22Rv1 (cell line): ENCODE results near the gene MAP6.

Experiments
- H3K27ac ChIP-seq: fragments of 450-650 bp; 2 replicates; pipeline ENCODE4 v1.5.1; 2017
- CTCF ChIP-seq: fragments of 450-650 bp; IDR thresholded peaks from 2 replicates; pipeline ENCODE4 v1.5.1; 2017; ENCODE audit warnings: mild to moderate bottlenecking
- ZFX ChIP-seq: fragments of 450-650 bp; IDR thresholded peaks from 2 replicates; pipeline ENCODE4 v1.6.1; 2017; ENCODE audit warnings: antibody characterized with exemption, borderline replicate concordance

Gene MAP6

GRCh38 chr11:75631086-75631730 is 37.6 kb downstream of the MAP6 start:
- TF ChIP-seq ZFX (no peak), CTCF (no peak)

GRCh38 chr11:75627906-75628668 is 40.8 kb downstream of the MAP6 start:
- no peak overlapping the region for H3K27ac ChIP-seq
- TF ChIP-seq CTCF (no peak), ZFX (no peak)

More at GRCh38 chr11:75631086-75631730, 37.6 kb downstream of the MAP6 start:
- H3K27ac ChIP-seq, result no peak overlapping the region

- TF ChIP-seq CTCF (no peak), ZFX (no peak)
- no peak overlapping the region for H3K27ac ChIP-seq
Observed at GRCh38 chr11:75626889-75627529, 41.8 kb downstream of the MAP6 start.

GRCh38 chr11:75625991-75626888 is 42.6 kb downstream of the MAP6 start:
- H3K27ac ChIP-seq, result no peak overlapping the region
- TF ChIP-seq ZFX, result no peak
- no peak for TF ChIP-seq CTCF

- TF ChIP-seq ZFX, result no peak
- no peak for TF ChIP-seq CTCF
- no peak overlapping the region for H3K27ac ChIP-seq
Observed at GRCh38 chr11:75625021-75625420, 43.8 kb downstream of the MAP6 start.

GRCh38 chr11:75616281-75616680 is 52.6 kb downstream of the MAP6 start:
- TF ChIP-seq CTCF (no peak), ZFX (no peak)
- H3K27ac ChIP-seq, result no peak overlapping the region
